Right lobe of liver (tissue), 6 donors: ENCODE data around the gene HIGD1C. TPM values are rescaled to one million over a fixed set of nuclear protein-coding genes. Genes with fewer than 3 reads are reported as not detected.

ENCODE experiments used
- ATAC-seq, 4 donors: fragments of 200-7000 bp; cut with Tn5 transposase; one replicate each; pipeline ENCODE4 v1.9.1; 2020; ENCODE audit warnings: mild to moderate bottlenecking in 4 of 4, moderate library complexity in 4 of 4
- DNase-seq, 3 donors: peaks; one replicate each; pipeline ENCODE4 v3.0.0-alpha.2; 2020
- H3K27ac ChIP-seq, 3 donors: fragments of 200-600 bp; one replicate each; pipeline ENCODE4 v1.8.0; 2022
- H3K27me3 ChIP-seq, 2 donors: fragments of 200-600 bp; one replicate each; pipeline ENCODE4 v1.8.0; 2022
- H3K36me3 ChIP-seq, 4 donors: fragments of 200-600 bp; sonication (generic) in 1 of 4; one replicate each; pipeline versions ENCODE4 v1.5.1 to v1.8.0; 2017 to 2022; ENCODE audit warnings: control low read depth in 1 of 4
- H3K4me1 ChIP-seq, 4 donors: fragments of 200-600 bp; sonication (generic) in 1 of 4; one replicate each; pipeline versions ENCODE4 v1.5.1 to v1.8.0; 2017 to 2022; ENCODE audit warnings: control low read depth in 1 of 4
- H3K4me3 ChIP-seq, 3 donors: fragments of 200-600 bp; one replicate each; pipeline ENCODE4 v1.8.0; 2022
- H3K9me3 ChIP-seq, 4 donors: fragments of 200-600 bp; sonication (generic) in 1 of 4; one replicate each; pipeline versions ENCODE4 v1.5.1 to v1.8.0; 2017 to 2022; ENCODE audit warnings: control low read depth in 1 of 4
- POLR2A ChIP-seq: fragments of 450-650 bp; IDR thresholded peaks from one replicate; pipeline ENCODE4 v1.6.1; 2017; ENCODE audit warnings: antibody characterized with exemption, mild to moderate bottlenecking
- WGBS: methylation state at CpG from one replicate; pipeline ENCODE4 v1.1.6; 2018; ENCODE audit warnings: low coverage, low lambda C conversion rate; ENCODE audit not compliant: insufficient coverage; ENCODE audit errors: missing lambda C conversion rate; 5-methylcytosine and 5-hydroxymethylcytosine counted together
- intact Hi-C, 2 donors: fragments of 100-400 bp; cut with DNase I; formaldehyde crosslinking; loops; one replicate each; pipeline versions ENCODE4 v1.11.2 to v1.14.1; 2022
- total RNA-seq, 6 experiments: library from RNA; depleted of rRNA in 2 of 6; stranded (reverse); fragments of >200 nt in 2 of 6; fragmentation: NEBNext Ultra II Directional in 3 of 6; extraction: Animal tissue kit (Norgen Biotek cat#: 25700) in 3 of 6; gene quantifications; one replicate each; pipeline versions ENCODE4 v1.1.0 to v1.2.4, GENCODE V29; 2016 to 2023
- TF ChIP-seq, protein P1 (sequence below), 4 donors: fragments of 200-600 bp in 3 of 4; fragments of 450-650 bp in 1 of 4; IDR thresholded peaks; one replicate each; pipeline versions ENCODE4 v1.5.1 to v1.8.0; 2016 to 2022; ENCODE audit warnings: antibody characterized with exemption in 4 of 4, mild to moderate bottlenecking in 2 of 4
- donor health status: DM: no; HTN: yes; CAD: no.
- donor health status: DM: no; HTN: no; CAD: no.
- donor health status: DM: no; HTN: no; CAD: no.
- donor health status: DM: no; HTN: yes; CAD: no.
- donor health status: DM: no; HTN: yes; CAD: no.

HIGD1C gene
- total RNA-seq, 6 experiments from 2014 or later, result not detected

- TF ChIP-seq, protein P1, sequence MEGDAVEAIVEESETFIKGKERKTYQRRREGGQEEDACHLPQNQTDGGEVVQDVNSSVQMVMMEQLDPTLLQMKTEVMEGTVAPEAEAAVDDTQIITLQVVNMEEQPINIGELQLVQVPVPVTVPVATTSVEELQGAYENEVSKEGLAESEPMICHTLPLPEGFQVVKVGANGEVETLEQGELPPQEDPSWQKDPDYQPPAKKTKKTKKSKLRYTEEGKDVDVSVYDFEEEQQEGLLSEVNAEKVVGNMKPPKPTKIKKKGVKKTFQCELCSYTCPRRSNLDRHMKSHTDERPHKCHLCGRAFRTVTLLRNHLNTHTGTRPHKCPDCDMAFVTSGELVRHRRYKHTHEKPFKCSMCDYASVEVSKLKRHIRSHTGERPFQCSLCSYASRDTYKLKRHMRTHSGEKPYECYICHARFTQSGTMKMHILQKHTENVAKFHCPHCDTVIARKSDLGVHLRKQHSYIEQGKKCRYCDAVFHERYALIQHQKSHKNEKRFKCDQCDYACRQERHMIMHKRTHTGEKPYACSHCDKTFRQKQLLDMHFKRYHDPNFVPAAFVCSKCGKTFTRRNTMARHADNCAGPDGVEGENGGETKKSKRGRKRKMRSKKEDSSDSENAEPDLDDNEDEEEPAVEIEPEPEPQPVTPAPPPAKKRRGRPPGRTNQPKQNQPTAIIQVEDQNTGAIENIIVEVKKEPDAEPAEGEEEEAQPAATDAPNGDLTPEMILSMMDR (IDR thresholded peaks at IDR 0.05), result no peak
- no peak for TF ChIP-seq POLR2A
- ATAC-seq (no peak), DNase-seq (no peak)
- WGBS, result 100% methylated on average over 1 of the region's 1 CpG
- Histone ChIP-seq H3K27ac (no peak overlapping the region), H3K9me3 (no peaks in the 10 kb centered on the region), H3K27me3 (no peaks in the 10 kb centered on the region), H3K4me1 (no peaks in the 10 kb centered on the region), H3K4me3 (no peak overlapping the region), H3K36me3 (peaks cover 3 to 44% (median 15%) of the 10 kb centered on the region in 4 donors)
- intact Hi-C loops, result no loop called here
Observed at GRCh38 chr12:51001799-51002198, 49.5 kb downstream of the HIGD1C start.

DNA sequence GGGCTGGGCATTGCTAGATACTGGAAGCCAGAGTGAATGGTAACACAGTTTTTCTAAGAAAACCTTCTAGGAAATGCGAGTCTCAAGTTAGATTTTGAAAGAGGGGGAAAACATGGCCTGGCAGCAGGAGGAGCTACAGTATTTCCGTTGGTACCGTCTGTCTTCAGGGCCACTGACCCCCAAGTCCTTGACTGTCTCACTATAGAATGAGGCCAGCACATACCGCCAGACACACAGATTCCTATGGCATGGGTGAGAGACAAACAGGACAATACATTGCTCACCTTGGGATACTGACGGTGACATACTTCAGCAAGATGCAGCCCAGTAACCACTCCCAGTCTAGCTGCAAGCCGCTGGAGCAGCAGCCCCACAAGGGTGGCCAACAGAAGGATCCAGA lies 52.2 kb downstream of the HIGD1C start:
- no peak for DNase-seq
- Histone ChIP-seq H3K4me3 (no peak overlapping the region), H3K9me3 (no peaks in the 10 kb centered on the region), H3K36me3 (peaks cover 0 to 37% (median 9%) of the 10 kb centered on the region in 4 donors), H3K27ac (no peak overlapping the region), H3K27me3 (no peaks in the 10 kb centered on the region), H3K4me1 (no peaks in the 10 kb centered on the region)
- intact Hi-C loops, result no loop called here
- ATAC-seq, result no peak
- TF ChIP-seq POLR2A, result no peak
- TF ChIP-seq, protein P1 (IDR thresholded peaks at IDR 0.05), result no peak
- WGBS, result 40% methylated on average over 4 of the region's 6 CpGs

- intact Hi-C loops, result no loop called here
- no peak for DNase-seq
- no peak for TF ChIP-seq POLR2A
- TF ChIP-seq, protein P1 (IDR thresholded peaks at IDR 0.05), result no peak
- H3K36me3 ChIP-seq, result peaks cover 0 to 32% (median 9%) of the 10 kb centered on the region in 4 donors
- H3K27ac ChIP-seq, result no peak overlapping the region
- WGBS, result 93% methylated on average over 3 of the region's 3 CpGs
- no peak for ATAC-seq
- H3K9me3 ChIP-seq, result no peaks in the 10 kb centered on the region
- H3K4me3 ChIP-seq, result no peak overlapping the region
- H3K27me3 ChIP-seq, result no peaks in the 10 kb centered on the region
- H3K4me1 ChIP-seq, result no peaks in the 10 kb centered on the region
Observed at GRCh38 chr12:51005030-51005429, 52.7 kb downstream of the HIGD1C start.

DNA sequence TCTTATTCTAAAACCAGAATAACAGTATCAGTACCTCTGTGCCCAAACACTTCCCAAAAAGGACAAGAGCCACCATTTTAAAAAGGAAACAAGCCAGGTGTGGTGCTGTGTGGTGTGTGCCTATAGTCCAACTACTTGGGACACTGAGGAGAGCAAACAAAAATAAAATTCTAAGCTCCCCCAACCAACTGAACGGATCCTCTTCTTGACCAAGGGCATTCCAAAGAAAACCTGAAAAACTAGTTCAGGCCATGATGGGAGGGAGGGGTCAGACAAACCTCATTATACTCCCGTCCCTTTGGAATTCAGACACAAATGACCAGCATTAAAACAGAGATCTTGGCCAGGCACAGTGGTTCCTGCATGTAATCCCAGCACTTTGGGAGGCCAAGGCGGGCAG lies 53.3 kb downstream of the HIGD1C start:
- H3K36me3 ChIP-seq, result peaks cover 0 to 27% (median 9%) of the 10 kb centered on the region in 4 donors
- TF ChIP-seq POLR2A, result no peak
- TF ChIP-seq, protein P1 (IDR thresholded peaks at IDR 0.05), result no peak
- intact Hi-C loops, result no loop called here
- 90% methylated on average over 3 of the region's 3 CpGs for WGBS
- H3K27me3 ChIP-seq, result no peaks in the 10 kb centered on the region
- ATAC-seq, result no peak
- no peaks in the 10 kb centered on the region for H3K9me3 ChIP-seq
- H3K27ac ChIP-seq, result no peak overlapping the region
- H3K4me1 ChIP-seq, result no peaks in the 10 kb centered on the region
- H3K4me3 ChIP-seq, result no peak overlapping the region
- DNase-seq, result no peak
